GM18858 (cell line): ENCODE data around the gene CNTN5.

Experiments
- ATAC-seq: cut with Tn5 transposase; IDR thresholded peaks from one replicate; pipeline ENCODE4 v1.9.1; 2021; ENCODE audit not compliant: unreplicated experiment

CNTN5 gene

DNA sequence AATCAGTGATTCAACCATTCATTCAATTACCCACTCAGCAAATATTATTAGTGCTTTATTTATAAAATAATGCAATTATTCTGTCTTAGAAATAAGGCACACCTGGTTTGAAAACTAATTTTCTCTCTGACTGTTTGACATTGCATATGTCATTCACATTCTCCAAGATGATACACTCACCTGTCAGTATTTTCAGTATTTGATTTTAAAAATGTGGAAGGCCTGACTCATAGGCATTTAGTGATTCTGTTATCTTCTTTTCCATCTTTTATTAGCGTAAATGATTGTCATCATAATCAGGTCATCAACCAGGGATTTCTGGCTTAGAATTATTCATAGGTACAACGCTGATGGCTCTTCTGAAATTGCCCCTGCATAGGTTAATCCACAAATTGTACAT, 480.9 kb downstream of the CNTN5 start:
- ATAC-seq, result no peak

DNA sequence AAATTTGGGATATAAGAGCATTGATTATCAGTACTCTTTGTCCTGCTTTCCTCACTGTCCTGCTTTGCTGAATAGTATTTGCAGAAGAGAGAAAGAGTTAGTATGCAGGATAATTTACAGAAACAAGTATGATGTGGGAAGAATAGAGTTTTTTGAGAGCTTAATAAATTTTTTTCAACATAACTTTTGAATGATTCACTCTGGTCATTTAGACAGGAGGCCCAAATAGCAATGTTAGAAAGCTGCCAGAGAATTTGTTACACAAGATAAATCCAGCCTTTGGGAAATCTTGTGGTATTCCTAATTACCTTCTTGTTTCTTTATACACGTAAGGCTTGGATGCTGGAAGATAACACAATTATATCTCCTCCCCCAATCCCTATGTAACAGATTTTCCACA, 484.6 kb downstream of the CNTN5 start:
- no peak for ATAC-seq

DNA sequence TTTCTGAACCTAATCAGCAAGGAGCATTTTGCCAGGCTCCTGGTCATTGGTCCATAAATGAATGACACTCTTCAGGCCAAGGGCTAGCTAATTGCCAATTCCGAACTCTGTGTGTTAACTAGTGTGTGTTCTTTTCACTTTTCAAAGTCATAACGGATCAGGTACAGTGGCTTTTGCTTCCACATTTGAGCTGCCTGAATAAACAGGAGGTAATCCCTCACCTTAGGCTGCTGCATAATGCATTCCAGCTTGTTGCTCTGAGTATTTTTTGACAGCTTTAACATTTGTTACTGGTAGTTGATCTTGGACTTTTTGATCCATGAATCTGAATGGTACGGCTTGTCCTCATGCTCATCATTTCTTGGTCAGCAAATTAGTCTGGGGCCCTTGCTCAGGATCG, 485.1 kb downstream of the CNTN5 start:
- ATAC-seq, result no peak

DNA sequence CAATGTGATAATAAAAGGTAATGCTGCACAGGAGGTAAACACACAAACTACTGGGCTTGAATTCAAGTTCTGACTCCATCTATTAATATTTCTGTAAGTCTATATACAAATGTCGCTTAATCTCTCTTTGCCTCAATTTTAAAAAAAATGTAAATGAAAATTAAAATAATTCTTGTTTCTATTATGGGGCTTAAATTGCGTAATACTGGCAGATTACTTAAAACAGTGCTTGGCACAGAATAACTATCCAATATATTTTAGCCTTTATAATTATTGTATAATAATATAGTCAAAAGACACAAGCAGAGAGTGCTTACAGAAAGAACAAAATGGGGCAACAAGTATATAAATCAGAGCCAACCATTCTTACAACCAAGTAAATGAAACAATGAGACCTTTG, 489.1 kb downstream of the CNTN5 start:
- ATAC-seq, result no peak

DNA sequence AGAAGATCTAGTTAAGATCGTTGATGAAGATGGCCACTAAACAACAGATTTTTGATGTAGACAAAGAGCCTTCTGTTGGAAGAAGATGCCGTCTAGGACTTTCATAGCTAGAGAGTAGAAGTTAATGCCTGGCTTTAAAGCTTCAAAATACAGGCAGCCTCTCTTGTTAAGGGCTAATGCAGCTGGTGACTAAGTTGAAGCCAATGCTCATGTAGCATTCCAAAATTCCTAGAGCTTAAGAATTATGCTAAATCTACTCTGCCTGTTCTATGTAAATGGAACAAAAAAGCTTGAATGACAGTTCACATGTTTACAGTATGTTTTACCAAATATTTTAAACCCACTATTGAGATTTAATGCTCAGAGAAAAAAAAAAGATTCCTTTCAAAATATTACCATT, 492.6 kb downstream of the CNTN5 start:
- ATAC-seq, result no peak

DNA sequence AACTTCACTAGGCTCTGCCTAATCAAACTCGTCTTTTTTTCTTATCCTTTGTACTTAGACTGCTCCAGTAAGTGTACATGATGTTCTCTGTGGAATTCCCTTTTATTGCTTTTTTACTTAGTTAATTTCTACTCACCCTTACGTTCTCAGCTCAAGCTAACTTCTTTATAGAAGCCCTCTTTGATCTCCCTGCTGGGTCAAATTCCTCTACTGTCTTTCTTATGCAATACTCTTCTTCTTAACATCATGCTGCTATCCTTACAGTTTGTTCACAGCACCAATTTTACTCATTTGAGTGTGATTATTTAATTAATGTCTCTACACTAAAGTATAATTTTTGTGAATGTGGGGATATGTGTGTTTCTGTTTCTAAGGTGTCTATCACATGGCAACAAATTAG, 498.3 kb downstream of the CNTN5 start:
- ATAC-seq, result no peak

DNA sequence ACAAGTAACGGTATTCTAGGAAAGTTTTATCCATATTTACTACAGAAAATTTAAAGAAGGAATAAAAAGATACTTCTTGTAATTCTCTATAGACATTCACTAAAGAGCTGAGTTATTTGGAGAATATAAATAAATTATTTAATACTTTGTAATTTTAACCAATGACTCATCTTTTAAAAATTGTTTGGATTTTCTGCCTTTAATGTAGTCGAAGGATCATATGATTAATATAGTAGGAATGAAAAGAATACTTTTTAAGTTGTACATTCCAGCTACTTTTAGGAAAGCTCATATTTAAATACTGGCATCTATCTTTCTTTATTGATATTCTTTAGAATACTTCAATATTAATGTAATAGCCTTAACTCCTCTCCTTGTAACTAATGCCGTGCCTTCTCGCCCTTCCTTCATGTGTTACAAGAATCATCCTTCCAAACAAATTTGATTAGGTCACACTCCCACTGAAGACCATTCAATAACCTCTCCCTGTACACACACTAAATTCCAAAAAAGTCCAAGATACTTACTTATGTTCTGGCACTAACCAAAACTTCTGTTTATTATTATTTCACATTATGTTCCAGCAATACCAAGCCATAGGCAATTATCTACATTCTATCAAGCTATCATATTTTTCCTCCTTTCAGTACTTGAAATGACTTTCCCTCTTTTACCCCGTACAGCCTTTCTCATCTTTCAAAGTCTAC, 501.9 kb downstream of the CNTN5 start:
- ATAC-seq, result no peak

DNA sequence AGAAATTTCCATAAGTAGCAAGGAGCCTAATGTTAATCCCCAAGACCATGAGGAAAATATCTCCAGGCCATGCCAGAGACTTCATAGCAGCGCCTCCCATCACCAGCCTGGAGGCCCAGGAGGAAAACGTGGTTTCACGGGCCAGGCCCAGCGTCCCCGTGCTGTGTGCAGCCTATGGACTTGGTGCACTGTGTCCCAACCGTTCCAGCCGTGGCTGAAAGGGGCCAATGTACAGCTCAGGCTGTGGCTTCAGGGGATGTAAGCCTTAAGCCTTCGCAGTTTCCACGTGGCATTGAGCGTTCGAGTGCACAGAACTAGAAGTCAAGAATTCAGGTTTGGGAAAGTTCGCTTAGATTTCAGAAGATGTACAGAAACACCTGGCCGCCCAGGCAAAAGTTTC, 510.7 kb downstream of the CNTN5 start:
- no peak for ATAC-seq

DNA sequence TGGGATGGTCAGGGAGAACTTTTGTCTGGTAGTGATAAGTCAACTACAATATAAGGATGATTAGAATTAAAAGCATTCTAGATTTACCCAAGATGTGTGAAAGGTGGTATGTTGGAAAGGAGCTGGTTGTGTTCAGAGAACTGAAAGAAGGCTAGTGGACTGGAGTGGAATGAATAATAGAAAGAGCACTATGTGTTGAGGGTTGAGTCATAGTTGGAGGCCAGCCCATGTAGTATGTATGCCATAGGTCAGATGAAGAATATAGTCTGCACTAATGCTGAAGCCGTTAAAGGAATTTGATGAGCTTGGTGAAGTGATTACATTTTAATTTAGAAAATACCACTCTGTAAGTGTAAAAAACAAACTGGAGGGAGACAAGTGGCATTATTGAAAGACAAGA, 514.1 kb downstream of the CNTN5 start:
- ATAC-seq, result peak; percentile 43

DNA sequence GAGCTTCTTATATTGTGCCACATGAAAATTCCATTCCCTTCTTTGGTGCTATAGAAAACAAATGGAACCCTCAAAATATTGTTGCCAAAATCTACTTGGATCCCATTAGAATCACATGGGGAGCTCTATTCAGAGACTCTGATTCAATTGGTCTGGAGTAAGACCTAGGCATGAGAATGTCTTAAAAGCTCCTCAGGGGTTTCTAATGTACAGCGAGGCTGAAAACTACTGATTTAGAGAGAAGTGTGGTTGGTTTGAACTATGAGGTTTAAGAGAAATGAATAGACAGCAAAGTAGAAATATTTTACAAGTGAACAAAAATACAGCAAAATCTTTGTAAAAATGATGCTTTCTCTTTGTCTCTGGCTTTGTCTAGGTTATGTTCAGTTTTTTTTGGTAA, 514.7 kb downstream of the CNTN5 start:
- ATAC-seq, result peak; percentile 42

DNA sequence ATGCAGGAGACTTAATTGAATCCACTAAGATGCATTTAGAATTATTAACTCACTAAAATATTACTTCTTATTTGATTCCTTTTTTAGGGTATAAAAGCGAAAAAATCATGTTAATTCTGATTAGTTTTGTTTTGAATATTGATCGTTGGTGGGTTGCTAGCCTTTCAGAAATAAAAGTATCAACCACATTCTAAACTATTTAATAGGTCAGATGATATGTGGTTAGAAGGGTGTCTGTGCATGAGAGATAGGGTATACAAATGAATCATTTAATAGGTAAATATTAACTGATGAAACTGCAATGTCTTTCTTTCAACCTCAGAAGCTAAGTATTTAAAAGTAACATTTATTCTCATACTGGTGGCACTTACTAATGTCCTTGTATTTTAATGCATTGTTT, 515.1 kb downstream of the CNTN5 start:
- ATAC-seq, result peak; percentile 60

DNA sequence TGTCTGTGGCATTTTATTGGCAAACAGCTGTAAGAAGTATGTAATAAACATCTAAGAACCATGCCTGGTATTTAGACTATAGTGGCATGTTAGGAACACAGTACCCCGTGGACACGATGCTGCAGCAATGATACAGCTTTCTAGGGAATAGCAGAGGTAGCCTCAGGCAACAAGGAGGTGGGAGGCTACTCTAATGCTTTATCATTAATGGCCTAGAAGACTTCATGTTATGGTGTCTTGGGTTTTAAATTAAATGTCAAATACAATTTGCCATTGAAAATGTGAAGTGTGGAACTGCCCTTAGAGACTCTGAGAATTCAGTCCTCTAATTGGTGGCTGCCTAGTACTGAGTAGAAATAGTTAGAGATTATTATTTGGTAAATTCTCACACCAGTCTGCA, 516.9 kb downstream of the CNTN5 start:
- ATAC-seq, result no peak

DNA sequence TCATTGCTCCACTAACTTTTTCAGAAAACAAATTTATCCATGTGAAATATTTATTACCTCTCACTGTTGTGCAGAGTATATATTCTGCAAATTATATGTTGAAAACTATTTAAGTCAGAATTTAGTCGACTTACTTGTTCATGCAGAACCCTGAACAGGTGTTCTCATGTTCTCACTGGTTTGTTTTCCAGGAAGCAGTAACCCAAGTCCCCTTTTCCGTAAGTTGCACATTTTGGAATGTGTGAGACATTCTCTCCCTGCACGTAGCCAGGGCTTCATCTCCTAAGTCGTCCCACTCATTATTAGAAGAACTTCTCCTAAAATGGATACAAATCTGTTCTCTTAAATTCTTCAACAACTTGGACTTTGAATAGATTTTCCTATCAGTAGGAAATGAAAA, 524.9 kb downstream of the CNTN5 start:
- ATAC-seq, result no peak

DNA sequence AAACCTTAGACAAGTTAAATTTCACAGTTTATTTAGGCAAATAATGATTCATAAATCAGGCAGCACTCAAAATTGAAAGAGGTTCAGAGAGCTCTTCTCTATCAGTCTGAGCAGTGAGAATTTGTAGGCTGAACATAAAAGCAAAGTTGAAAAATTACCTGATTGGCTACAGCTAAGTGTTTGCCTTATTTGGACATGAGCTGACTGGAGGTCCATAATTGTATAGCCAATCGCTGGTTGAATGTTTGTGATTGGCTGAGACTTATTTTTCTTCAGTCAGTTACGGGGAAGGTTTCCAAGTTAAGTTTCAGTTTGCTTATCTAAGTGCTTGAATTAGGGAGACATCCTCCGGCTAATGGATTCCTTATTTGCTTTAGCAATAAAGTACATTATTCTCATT, 527.5 kb downstream of the CNTN5 start:
- ATAC-seq, result no peak

DNA sequence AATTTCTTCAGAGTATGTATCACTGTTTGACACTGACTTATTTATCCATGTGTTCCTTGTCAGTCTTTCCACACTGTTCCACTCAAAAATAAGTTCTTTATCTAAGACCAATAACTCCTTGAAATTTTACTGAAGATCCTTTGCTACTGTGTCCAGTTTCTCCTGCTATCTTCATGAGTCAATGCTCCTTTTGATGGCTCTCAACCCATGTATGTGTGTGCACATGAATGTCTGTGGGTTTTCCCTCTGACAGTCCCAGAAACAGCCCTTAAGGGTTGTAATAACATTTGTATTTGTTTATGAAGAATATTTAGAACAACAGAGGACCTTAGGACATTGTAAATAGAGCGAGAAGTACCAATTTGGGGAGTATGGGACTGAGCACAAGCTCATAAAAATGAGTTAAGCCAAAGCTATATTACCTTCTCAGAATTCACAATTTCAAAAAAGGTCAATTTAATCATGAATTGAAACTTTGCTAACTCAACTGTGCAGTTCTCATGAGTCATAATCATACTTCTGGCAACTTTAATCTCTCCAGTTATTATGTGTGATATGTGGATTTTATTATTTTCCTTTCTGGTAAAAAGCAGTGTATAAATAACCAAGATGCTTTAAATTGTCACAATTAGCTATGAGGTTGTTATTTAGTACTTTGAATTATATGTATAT, 533.6 kb downstream of the CNTN5 start:
- ATAC-seq, result no peak

DNA sequence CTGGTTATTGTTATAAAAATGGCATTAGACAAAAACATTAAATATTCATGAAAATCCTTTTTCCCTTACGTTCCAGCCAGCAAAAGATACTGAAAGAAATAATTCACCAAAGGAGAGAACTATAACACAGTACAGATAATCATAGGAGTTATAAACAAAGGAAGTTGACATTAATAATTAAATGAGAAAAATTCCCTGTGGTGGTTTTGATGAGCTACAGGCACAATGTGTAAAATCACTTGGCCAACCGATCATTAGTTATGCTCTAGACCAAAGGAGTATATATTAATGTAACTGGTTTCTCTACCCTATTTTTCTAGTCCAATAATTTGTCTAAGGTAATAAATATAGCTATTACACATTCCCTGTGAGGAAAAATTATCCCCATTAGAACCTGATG, 534.7 kb downstream of the CNTN5 start:
- ATAC-seq, result no peak

DNA sequence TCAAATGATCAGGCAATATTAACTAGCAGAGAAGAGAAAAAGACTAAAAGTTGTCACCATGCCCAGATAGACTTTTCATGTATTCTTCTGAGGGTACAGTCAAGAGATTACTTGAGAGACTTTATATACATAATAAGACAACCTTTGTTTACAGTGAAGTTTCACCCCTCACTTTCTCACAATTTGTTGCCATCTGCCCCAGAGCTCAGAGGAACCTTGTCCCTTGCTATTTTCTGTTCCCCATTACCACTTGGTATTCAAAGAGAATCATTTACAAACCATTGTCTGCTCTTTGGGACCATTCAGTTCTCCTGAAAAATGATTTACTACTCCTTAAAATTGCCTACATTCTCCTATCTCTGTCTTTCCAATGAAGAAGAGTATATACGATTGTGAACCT, 544.6 kb downstream of the CNTN5 start:
- ATAC-seq, result no peak

DNA sequence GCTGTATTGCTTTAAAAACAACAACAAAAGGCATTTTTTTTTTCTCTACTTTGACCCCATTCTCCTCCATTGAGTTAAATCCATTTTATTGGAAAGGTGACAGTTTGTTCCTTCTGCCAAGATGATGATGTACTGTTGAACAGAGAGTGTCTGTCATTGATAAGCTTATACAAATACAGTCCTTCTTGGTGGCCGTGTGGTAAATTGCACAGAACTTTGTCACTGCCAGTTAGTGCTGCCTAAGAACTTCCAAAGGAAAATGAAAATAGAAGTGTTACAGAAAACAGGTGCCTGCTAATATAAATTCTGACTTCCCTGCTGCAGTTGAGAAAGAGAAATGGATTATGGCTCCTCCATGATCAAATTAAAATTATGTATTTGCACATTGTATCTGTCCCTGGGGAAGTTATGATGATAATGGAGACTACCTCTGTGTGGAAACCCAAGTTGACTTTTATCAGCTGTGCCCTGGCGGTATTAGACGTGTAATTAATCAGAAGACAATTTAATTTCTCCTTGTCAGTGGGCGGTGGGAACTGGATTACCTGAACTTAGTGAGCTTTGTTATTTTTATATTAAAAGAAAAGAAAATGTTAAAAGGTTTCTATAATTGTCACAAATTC, 546.7 kb downstream of the CNTN5 start:
- no peak for ATAC-seq

DNA sequence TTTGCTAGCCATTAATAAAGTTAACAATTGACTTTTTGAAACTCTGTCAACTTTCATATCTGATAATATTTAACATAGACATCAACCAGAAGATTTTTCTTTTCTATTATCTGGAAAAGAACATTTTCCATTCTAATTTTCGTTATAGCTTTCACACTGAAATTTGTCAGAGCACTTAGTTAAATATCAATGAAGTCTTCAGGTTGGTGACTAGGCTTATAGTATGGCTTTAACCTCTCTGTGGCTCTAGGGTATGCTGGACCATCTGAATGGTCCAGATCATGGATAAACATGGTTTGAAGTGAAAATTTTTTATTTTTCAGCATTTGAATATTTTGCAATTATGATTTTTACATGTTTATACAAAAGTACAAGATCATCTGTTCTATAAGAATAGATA, 548.1 kb downstream of the CNTN5 start:
- ATAC-seq, result no peak

DNA sequence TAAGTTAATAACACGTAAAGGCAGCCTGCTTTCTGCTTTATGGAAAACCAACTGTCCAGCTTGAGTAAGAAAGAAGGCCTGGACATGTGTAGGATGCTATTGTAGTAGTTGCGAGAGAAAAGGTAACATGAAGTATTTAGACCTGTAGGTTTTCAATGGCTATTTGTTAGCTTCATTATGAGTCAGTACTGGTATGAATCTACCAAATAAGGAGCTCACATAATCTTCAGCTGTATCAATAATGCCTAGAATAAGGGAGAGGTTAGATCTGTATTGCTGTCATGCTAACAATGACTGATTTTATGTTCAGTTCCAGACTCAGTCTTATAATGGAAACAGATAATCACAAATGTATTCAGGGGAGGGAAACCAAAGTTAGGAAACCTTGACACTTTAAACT, 550.3 kb downstream of the CNTN5 start:
- ATAC-seq, result peak; percentile 65

DNA sequence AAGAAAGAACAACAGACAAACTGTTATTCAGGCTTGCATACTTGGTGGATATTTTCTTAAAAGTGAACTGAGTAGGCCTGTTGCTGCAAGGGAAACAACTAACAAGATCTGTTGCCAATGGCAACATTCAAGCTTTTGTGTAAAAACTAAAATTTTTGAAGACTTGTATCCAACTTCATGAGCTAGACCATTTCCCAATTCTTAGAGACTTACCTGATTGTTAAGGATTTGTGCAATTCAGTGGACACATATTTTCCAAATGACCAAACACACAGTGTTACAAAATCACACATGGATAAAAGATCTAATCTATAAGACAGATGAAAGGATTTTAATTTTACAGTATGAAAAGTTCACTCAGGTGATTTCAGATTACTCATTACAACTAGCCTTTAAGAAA, 564.1 kb downstream of the CNTN5 start:
- ATAC-seq, result no peak

DNA sequence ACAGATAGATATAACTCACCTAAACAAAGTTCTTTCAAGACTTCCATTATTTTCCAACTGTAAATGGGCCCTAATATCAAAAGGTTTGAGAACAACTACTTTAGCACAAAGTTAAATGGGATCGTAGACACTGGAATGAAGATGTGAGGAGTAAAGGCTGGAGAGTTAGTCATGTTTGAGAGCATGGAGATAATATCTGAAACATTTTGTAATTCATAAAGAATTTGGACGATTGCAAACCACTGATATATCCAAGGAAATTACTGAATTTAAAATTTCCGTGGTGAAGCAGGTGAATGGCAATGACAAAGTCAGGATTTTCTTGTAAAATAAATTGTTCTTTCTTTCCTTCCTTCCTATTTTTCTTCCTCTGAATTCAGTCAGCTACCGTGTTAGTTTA, 564.9 kb downstream of the CNTN5 start:
- no peak for ATAC-seq

DNA sequence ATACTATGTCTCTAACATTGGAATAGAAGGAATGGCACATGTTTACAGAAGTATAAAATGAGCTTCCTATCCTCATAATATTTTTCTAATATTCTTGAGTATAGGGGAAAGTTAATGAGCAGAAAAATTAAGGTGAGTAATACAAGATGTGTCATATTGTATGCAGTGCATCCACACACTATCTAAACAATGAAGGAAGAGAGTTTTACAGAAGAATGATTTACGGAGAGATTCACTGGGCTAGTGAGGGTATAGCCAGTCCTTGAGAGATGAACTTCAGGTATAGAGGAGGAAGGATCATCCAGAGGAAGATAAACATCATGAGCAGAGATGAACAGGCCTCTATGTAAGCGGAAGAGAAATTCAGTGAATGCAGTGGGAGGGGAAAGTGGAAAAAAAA, 569.0 kb downstream of the CNTN5 start:
- ATAC-seq, result no peak
